Activated CD8-positive, alpha-beta T cell treated with anti-CD3 and anti-CD28 coated beads for 36 hours (primary cell): ENCODE data around the gene ZFYVE28. TPM values are rescaled to one million over a fixed set of nuclear protein-coding genes. Genes with fewer than 3 reads are reported as not detected.

ENCODE experiments used
- ATAC-seq: fragments of 200-7000 bp; cut with Tn5 transposase; one replicate; pipeline ENCODE4 v1.10.0; 2021; ENCODE audit warnings: mild to moderate bottlenecking, moderate library complexity
- CTCF ChIA-PET: fragments of 350-600 bp; sonication (Branson Sonifier 250); formaldehyde crosslinking; loops from one replicate; lab custom pipeline; 2021; ENCODE audit warnings: antibody characterized with exemption; lab: Charles Lee
- POLR2A ChIA-PET: fragments of 350-600 bp; sonication (Branson Sonifier 250); formaldehyde crosslinking; loops from one replicate; lab custom pipeline; 2021; ENCODE audit warnings: antibody characterized with exemption; lab: Charles Lee
- DNase-seq: peaks from one replicate; pipeline ENCODE4 v3.0.0-alpha.2; 2020
- H3K27ac Mint-ChIP-seq: one replicate; pipeline ENCODE4 v1.8.0; 2021; ENCODE audit warnings: mild to moderate bottlenecking, mixed read lengths
- H3K27me3 Mint-ChIP-seq: one replicate; pipeline ENCODE4 v1.8.0; 2021; ENCODE audit warnings: mixed read lengths
- H3K36me3 Mint-ChIP-seq: one replicate; pipeline ENCODE4 v1.8.0; 2021; ENCODE audit warnings: low read depth, mixed read lengths
- H3K4me1 Mint-ChIP-seq: one replicate; pipeline ENCODE4 v1.8.0; 2021; ENCODE audit warnings: low read depth, mixed read lengths
- H3K4me3 Mint-ChIP-seq: one replicate; pipeline ENCODE4 v1.8.0; 2021; ENCODE audit warnings: mild to moderate bottlenecking, moderate library complexity, mixed read lengths
- H3K9me3 Mint-ChIP-seq: one replicate; pipeline ENCODE4 v1.8.0; 2021; ENCODE audit warnings: mixed read lengths
- intact Hi-C: fragments of 100-400 bp; cut with micrococcal nuclease; formaldehyde crosslinking; loops from one replicate; pipeline ENCODE4 v1.10.0; 2022
- total RNA-seq, 2 experiments: library from RNA; stranded (reverse); gene quantifications; one replicate each; pipeline ENCODE4 v1.2.3, GENCODE V29; 2021
- TF ChIP-seq, protein P1 (sequence below): fragments of 200-600 bp; IDR thresholded peaks from one replicate; pipeline ENCODE4 v1.8.0; 2022; ENCODE audit warnings: antibody characterized with exemption, mild to moderate bottlenecking

The ZFYVE28 gene
- total RNA-seq, 2 experiments from 2014 or later: 4.9 to 7.0 TPM

DNA sequence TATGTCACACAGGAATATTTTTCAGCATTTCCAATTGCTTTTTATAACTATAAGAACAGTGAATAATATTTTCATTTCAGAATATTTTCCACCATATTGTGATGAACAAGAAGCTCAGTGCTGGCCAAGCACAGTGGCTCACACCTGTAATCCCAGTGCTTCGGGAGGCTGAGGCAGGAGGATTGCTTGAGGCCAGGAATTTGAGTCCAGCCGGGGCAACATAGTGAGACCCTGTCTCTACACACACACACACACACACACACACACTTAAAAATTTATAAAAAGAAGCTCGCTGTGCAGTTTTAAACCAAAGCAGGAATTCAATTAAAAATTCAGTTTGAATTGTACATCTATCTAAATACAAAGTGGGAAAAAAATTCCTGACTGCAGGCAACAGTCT lies 3.2 kb downstream of the ZFYVE28 start:
- intact Hi-C loops: no loop called here
- H3K4me3 Mint-ChIP-seq: no peak overlapping the region
- ATAC-seq (no peak), DNase-seq (no peak)
- TF ChIP-seq, protein P1, sequence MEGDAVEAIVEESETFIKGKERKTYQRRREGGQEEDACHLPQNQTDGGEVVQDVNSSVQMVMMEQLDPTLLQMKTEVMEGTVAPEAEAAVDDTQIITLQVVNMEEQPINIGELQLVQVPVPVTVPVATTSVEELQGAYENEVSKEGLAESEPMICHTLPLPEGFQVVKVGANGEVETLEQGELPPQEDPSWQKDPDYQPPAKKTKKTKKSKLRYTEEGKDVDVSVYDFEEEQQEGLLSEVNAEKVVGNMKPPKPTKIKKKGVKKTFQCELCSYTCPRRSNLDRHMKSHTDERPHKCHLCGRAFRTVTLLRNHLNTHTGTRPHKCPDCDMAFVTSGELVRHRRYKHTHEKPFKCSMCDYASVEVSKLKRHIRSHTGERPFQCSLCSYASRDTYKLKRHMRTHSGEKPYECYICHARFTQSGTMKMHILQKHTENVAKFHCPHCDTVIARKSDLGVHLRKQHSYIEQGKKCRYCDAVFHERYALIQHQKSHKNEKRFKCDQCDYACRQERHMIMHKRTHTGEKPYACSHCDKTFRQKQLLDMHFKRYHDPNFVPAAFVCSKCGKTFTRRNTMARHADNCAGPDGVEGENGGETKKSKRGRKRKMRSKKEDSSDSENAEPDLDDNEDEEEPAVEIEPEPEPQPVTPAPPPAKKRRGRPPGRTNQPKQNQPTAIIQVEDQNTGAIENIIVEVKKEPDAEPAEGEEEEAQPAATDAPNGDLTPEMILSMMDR: no peak
- H3K9me3 Mint-ChIP-seq: no peaks in the 10 kb centered on the region
- CTCF ChIA-PET: interaction anchor here (0.8 to 2.2 kb wide), 5 partner anchors 27 to 539 kb away, joined by 3 to 9 read pairs (median 3); no protein-coding TSS in a partner anchor
- H3K27ac Mint-ChIP-seq: no peak overlapping the region
- peaks cover 66% of the 10 kb centered on the region for H3K4me1 Mint-ChIP-seq
- H3K36me3 Mint-ChIP-seq: no peaks in the 10 kb centered on the region
- POLR2A ChIA-PET: interaction anchor here (1.5 to 5.0 kb wide), 3 partner anchors 13 to 134 kb away, joined by 3 to 22 read pairs (median 11); partner anchors contain the start of gene RNF4
- peaks cover 35% of the 10 kb centered on the region for H3K27me3 Mint-ChIP-seq

DNA sequence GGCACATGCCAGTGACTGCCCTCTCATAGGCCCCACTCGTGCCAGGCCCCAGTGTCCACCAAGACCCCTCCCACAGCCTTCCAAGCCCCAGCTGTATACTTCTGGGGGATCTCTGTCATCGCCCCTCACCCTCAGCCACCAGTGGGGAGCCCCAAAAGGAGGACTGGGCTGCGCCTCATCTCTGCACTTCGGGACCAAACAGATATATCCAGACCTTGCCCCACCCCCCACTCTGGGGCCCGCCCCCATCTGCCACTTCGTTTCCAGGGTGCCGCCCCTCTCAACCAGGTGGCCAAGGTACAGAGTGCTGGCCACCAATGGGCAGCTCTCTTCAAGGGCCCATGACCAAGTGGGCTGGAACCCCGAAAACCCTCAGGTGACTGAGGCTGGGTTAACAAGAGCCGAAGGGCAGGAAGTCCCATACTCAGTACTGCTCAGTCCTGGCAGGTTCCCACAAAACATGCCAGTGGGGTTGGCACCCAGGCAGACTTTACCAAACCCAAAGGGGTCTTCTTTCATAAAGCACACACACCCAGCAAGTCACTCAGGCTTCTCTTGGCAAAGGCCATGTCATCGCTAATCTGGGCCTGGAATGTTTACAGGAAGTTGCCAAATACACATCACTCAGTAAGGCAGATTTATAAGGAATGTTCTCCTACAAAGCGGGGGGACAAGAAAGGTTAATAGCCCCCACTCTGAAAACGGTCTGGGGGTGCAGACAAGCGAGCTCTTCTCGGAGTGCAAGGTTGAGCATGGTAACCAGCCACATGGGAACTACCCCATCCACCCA lies 4.4 kb downstream of the ZFYVE28 start:
- TF ChIP-seq, protein P1: no peak
- peak overlapping the region; percentile 56 for H3K4me3 Mint-ChIP-seq
- intact Hi-C loops: loop anchor here (2.0 to 5.0 kb wide), 3 partner anchors 132 to 172 kb away; partner anchors contain the start of genes HAUS3, MXD4 and POLN
- ChIA-PET CTCF (interaction anchor here (1.1 to 2.2 kb wide), 4 partner anchors 28 to 194 kb away, joined by 3 to 10 read pairs (median 7); partner anchors contain the start of gene RNF4), POLR2A (interaction anchor here (0.6 to 5.0 kb wide), 9 partner anchors 12 to 550 kb away, joined by 3 to 22 read pairs (median 4); partner anchors contain the start of gene RNF4)
- no peaks in the 10 kb centered on the region for H3K9me3 Mint-ChIP-seq
- peak overlapping the region; percentile 99 for H3K27ac Mint-ChIP-seq
- no peaks in the 10 kb centered on the region for H3K36me3 Mint-ChIP-seq
- H3K27me3 Mint-ChIP-seq: peaks cover 26% of the 10 kb centered on the region
- DNase-seq: peak; percentile 51
- peaks cover 59% of the 10 kb centered on the region for H3K4me1 Mint-ChIP-seq
- no peak for ATAC-seq

DNA sequence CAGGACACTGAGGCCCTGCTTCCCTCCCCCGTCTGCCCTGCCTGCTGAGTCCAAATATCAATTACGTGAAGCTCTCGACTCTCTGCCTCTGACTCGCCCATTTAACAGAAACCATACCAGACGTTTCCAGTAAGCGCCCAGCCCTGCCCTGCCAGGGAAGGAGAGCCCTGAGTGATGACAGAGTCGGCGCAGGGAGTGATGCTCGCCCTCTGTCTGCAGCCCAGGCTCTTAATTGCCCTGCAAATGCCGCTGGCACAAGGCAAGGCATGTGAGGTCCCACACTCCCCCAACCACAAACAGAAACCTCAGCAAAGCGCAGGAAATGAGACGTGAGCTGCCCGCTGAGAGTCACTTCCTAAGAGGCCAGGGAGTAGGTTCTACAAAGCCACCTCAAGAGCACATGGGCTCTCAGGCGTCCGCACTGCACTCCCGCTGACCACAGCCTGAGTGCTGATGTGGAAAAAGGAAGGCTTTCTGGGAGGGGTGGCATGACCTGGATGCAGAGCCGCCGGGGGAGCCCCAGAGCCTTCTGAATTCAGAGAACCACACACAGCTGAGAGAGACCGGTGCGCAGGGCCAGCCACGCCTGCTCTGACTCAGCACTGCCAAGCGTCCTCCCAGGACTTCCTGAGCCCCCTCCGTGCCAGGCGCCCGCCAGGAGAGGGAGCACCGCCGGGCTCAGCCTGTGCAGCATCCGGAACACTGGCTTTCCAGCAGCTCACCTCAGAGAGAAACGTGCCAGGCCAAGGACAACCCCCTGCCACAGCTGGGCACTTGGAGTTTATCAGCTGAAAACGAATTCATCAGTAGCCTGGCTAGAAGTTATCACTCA lies 5.3 kb downstream of the ZFYVE28 start:
- Mint-ChIP-seq H3K4me3 (peak overlapping the region; percentile 56), H3K27me3 (peaks cover 26% of the 10 kb centered on the region), H3K36me3 (no peaks in the 10 kb centered on the region), H3K4me1 (peaks cover 58% of the 10 kb centered on the region), H3K9me3 (no peaks in the 10 kb centered on the region), H3K27ac (peak overlapping the region; percentile 99)
- POLR2A ChIA-PET: interaction anchor here (0.6 to 5.0 kb wide), 18 partner anchors 11 to 551 kb away, joined by 3 to 22 read pairs (median 3); partner anchors contain the start of genes HAUS3, POLN and RNF4
- TF ChIP-seq, protein P1: no peak
- intact Hi-C loops: loop anchor here (2.0 to 5.0 kb wide), 3 partner anchors 131 to 171 kb away; partner anchors contain the start of genes HAUS3, MXD4 and POLN
- CTCF ChIA-PET: interaction anchor here (1.0 to 2.1 kb wide), 13 partner anchors 11 to 257 kb away, joined by 3 to 12 read pairs (median 5); partner anchors contain the start of gene RNF4
- DNase-seq (peak; percentile 96), ATAC-seq (peak; percentile 86)

DNA sequence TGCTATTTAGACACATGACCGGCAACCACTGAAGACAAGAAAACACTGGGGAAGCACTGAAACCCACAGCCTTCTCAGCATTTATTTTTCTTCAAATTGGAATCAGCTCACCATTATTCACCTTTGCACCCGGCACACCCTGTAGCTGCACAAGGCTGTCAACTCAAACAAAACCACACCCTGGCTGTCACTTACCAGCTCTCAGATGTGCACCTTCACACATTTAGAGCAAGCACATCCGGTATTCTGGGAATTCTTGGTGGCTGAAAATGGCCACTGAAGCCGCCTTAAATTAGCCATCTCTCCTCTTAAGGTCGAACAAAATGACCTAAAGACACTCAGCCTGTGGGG lies 5.9 kb downstream of the ZFYVE28 start:
- peaks cover 58% of the 10 kb centered on the region for H3K4me1 Mint-ChIP-seq
- H3K36me3 Mint-ChIP-seq: no peaks in the 10 kb centered on the region

More for the DNA sequence above, 5.9 kb downstream of the ZFYVE28 start:
- DNase-seq (peak; percentile 92), ATAC-seq (peak; percentile 61)
- ChIA-PET POLR2A (interaction anchor here (0.8 to 5.0 kb wide), 14 partner anchors 10 to 403 kb away, joined by 3 to 22 read pairs (median 3); partner anchors contain the start of genes HAUS3, POLN and RNF4), CTCF (interaction anchor here (0.9 to 2.1 kb wide), 16 partner anchors 10 to 257 kb away, joined by 3 to 12 read pairs (median 4); partner anchors contain the start of genes MXD4 and RNF4)
- Mint-ChIP-seq H3K9me3 (no peaks in the 10 kb centered on the region), H3K27ac (peak overlapping the region; percentile 99), H3K27me3 (peaks cover 21% of the 10 kb centered on the region), H3K4me3 (peak overlapping the region; percentile 56)
- TF ChIP-seq, protein P1: no peak
- intact Hi-C loops: loop anchor here (2.0 to 5.0 kb wide), 3 partner anchors 130 to 170 kb away; partner anchors contain the start of genes HAUS3, MXD4 and POLN
